Activated naive CD4-positive, alpha-beta T cell treated with Interleukin-2 at 50 U/mL for 16 hours (primary cell): Measurements from ENCODE around the gene HSP90AA1.

Experiments
- DNase-seq: peaks from one replicate; pipeline ENCODE4 v3.0.0-alpha.2; 2020

The HSP90AA1 gene

DNA sequence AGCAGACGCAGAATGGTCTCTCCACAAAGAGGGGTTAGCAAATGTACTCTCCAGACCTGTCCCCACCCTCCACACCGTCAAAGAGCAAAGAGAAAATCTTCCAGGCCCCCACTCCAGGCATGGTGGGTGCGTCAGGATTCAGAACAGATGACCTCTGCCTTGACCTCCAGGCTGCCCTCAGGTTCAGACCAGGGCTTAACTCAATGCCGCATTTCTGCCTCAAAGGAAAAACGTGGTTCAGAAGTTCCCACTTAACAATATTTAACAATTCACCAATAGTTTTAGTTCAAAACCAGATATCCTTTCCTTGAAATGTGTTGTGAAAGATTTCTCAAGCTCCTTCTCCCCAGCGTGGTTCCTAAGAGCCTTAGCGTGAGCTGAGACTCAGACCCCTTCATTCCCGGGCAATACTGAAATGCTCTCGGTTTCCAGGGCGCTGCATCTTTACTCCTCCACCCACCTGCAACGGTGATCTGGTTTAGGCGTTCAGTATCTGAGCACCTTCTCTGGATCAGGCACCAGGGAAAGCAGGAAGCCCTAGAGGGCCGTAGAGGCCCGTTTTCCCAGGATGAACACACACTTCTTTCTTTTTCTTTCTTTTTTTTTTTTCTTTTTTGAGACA lies 22.9 kb downstream of the HSP90AA1 start:
- no peak for DNase-seq

DNA sequence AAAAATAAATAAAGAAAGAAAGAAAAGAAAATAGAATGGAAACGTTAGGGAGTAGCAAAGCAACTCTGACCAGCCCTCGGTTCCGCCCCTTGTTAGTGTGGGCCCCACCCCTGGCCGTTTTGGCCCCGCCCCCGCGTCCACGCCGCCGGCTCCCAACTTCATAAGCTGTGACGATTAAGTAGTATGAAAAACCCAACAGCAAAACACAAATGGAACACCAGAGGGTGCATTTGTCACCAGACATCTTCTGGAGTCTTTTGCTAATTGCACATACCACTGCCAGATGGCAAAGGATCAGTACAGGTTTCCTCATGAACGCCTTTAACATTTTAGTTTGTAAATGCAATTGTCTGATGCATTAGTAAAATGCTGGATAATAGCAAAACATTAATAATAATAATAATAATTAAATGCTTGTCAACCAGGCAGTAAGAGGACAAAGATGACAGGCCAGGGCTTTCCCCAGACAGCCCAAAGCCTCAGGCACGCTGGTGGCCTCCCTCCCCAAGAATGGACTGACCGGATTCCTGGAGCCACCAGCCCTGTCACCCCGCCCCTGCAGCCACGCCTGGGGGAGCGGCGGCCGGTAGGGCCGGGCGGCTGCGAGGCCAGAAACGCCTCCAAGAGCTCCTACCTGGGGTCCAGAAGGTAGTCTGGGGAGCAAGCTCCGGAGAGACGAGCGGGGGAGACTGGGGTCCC lies 23.6 kb downstream of the HSP90AA1 start:
- peak; percentile 71 for DNase-seq

DNA sequence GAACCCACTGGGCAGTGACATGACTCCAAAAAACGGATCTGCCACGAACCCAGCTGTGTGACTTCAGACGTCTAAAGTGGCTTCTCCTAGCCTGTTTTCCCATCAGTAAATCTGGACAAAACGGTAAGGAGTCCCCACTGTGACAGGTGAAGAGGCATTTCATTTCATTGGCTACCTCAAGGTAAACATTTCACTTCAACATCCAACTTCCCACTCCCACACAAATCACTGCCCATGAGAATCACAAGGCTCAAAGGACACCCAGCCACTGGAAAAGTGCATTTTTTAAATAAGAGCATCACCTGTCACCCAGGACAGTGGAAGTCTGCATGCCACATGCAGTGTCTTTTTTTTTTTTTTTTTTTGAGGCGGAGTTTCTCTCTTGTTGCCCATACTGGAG lies 27.9 kb downstream of the HSP90AA1 start:
- no peak for DNase-seq

DNA sequence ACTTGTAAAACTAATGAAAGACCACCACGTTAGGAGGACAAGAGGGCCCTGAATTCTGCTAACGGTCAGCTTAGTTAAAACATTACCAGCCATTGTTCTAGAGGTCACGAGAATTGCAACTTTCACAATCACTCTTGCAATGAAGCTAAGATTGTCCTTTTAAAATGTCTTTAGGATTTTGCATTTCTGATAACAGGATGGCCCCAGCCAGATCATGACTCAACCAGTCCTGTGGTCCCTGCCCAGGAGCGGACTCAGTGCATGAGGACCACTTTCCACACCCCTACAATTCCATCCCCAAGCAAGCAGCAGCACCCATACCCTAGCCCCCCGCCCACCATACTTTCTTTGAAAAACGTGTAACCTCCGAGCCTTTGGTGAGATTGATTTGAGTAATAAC lies 28.7 kb downstream of the HSP90AA1 start:
- no peak for DNase-seq

DNA sequence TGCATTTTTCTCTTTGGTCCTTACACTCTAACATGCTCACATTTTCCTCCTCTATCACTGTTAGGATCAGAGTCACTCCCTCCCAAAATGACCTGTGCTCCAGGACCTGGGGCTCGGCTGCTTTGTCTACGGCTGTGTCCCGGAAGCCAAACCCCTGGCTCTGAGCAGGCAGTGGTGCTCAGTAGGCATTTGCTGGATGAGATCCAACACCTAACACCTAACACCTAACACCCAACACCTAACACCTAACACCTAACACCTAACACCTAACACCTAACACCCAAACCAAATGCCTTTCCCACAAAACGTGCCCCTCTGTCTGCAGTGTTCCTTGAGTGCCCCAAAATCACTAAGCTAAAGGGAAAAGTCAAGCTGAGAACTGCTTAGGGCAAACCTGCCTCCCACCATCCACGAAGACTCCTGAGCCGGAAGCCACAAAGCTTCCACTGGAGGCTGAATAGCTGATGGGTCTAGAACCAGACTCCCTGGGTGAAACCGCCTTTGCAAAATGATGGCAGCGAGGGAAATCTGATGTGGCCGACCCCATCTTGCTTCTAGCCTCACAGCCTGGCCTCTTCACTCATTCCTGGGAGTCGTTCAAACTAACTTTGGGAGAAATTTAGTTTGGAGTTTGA lies 29.2 kb downstream of the HSP90AA1 start:
- DNase-seq: no peak

DNA sequence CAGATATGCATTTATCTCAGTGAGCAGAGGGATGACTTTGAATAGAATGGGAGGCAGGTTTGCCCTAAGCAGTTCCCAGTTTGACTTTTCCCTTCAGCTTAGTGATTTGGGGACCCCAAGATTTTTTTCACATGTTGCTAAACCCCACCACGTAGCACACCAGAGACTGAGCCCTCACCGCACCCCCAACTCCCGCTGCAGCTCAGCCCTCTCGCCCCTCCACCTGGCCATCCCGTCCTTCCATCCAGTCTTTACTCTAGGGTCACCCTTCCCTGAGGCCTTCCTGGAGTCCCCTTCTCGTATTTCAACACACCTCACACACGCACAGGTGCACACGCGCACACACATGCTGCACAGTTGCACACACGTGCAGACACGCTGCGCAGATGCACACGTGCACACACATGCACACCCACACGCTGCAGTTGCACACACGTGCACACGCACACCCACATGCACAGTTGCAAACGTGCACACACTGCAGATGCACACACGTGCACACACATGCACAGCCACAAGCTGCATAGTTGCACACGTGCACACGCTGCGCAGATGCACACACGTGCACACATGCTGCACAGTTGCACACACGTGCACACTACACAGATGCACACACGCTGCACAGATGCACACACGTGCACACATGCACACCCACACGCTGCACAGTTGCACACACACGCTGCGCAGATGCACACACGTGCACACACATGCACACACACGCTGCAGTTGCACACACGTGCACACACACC lies 30.0 kb downstream of the HSP90AA1 start:
- DNase-seq: no peak

DNA sequence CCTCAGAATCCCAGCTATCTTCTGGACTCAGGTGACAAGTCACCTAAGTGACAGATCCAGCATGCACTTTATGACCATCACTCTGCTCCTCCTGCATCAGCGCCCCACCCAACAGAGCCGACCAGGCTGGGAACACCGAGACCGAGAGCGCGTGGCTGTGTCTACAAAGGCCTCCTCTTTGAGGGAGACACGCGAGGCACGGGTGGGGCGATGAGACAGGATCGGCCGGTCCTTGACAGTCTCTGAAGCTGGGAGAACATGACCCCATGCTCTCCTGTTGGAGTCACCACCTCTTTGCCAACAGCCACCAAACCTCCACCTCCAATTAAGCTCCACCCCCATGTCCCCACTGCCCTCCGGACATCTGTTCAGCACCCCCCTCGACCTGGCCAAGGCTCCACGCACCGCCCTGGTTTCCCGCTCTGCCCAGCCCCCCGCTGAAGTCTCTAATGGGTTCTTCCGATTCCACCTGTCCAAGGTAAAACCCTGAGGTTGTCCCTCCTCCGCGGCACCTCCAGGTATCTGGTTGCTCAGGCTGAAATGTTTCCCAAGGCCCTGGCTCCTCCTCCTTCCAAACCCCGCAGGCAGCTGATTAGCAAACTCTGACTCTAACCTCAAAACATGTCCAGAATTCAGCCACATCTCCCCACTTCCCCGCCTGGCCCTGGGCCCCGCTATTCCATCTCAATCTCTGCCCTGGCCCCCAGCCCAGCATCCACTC lies 31.5 kb downstream of the HSP90AA1 start:
- no peak for DNase-seq

DNA sequence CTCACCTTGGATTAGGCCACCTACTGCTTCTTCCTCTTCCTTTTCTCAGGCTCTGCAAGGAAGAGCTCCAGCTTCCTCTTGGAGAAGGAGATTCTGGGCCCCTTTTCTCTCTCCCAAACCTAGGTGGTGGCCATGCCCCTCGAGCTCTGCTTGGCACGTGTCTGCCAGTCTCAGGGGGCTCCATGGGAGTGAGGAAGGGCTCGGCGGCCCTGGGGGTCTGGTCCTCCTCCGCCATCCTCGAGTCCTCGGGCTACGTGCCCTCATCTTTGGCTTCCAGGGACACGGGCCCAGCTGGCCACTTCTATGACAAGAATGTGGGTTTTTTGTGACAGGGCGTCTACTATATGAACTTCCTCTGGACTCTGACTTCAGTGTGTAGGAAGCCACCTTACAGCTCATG lies 34.3 kb downstream of the HSP90AA1 start:
- DNase-seq: no peak

DNA sequence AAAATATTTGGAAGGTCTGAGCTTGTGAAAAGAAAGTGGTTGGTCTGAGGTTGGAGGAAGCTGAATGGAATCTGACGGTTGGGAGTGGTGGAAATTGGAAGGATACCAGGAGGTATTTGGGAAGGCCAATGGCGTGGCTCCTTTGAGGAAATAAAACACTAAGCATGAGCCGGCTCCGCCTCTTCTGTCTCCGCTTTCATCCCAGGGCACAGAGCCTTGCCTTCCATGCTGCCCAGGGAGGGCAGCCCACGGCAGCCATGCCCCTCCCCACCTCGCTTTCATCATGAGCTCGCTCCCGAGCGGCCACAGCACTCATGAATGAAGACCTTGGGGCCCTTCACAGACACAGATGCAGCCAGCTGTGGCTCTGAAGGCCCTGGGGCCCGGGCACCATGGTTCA lies 36.2 kb downstream of the HSP90AA1 start:
- DNase-seq: no peak

DNA sequence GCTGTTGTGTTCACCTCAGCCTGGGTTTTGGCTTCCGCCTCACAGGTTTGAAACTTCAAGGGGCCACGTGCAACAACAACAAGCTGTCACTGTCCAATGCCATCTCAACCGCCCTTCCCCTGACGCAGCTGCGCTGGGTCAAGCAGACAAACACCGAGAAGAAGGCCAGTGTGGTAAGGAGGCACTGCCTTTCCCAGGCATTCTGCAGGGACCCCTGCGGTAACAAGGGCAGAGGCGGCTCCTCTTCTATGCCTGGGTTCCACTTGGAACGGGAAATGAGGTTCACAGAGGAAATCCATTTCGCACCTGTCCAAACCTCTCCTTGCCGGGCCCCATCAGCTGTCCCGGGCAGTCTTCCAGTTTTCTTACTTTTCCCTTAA lies 36.8 kb downstream of the HSP90AA1 start:
- no peak for DNase-seq

DNA sequence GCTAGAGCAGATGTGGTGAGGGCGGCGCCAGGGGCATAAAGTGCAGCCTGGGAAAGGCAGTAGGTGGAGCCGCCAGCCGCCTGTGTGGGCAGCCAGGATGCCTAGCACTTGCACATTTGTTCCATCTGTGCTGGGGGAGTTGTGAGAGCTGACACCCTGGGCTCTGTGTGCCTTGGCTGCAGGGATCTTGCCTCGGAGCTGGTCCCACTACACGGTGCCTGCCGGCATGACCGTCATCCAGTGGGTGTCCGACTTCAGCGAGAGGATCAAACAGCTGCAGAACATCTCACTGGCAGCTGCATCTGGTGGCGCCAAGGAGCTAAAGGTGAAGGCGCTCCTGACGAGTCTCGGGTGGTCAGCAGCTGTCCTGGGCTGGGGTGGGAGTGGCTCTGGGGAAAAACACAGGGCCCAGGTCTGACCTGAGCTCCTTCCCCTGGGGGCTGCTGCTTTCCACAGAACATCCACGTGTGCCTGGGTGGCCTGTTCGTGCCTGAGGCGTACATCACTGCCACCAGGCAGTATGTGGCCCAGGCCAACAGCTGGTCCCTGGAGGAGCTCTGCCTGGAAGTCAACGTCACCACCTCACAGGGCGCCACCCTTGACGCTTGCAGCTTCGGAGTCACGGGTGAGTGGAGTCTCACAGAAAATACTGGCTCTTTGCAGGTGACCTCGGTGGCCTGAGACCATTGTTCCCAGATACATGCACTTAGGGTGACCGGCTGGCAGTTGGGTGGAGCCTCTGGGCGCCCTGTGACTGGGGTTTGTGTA lies 37.4 kb downstream of the HSP90AA1 start:
- DNase-seq: no peak

DNA sequence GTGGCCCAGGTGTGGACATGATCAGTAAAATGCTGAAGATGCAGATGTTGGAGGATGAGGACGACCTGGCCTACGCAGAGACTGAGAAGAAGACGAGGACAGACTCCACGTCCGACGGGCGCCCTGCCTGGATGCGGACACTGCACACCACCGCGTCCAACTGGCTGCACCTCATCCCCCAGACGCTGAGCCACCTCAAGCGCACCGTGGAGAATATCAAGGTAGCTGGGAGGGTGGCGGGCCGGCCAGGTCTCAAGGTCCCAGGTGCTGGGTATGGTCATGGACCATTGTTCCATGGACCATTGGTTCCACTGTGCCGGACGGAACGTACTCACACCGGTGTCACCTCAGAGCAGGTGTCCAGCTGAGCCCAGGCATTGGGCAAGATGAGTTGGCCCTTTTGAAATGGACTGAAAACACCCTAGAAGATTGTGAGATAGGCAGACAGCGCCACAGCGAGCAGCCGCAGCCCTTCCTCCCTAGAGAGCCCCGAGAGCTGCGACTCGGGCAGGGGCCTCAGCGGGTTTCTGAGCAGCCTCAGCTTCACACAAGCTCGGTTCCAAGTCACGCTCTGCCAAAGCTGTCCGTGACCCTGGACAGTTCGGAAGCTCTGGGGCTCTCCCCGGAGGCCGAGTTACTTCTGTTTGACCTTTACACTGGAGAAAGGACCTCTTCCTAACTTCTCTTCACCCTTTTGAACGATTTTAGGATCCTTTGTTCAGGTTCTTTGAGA lies 38.9 kb downstream of the HSP90AA1 start:
- no peak for DNase-seq

DNA sequence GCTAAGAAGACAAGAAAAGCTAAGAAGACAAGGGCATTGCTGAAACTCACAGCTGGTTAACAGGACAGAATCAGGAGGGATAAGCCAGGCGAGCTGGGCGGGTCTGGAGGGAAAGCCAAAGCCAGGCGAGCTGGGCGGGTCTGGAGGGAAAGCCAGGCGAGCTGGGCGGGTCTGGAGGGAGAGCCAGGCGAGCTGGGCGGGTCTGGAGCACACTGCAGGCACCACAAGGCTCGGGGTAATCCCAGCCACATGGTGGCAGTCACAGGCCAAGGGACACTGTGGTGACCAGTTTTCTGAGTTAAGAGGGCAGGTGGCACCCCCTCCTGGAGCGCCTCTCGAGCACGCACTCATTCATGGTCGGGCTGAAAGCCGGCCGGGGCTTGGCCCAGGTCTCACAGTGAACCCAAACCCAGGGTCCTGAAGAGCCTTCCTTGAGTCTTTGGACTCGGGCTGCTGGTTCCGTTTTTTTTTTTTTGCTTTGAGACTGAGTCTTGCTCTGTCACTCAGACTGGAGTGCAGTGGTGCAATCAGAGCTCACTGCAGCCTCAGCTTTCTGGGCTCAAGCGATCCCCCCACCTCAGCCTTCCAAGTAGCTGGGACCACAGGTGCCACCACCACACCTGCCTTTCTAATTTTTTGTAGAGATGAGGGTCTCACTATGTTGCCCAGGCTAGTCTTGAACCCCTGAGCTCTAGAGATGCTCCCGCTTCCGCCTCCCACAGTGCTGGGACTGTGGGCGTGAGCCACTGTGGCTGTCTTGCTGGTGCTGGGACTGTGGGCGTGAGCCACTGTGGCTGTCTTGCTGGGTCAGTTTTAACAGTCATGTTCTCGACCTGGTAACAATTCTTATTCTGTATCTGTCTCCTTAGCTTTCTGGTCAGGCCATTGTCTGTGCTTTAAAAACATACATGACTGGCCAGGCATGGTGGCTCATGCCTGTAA lies 40.2 kb downstream of the HSP90AA1 start:
- peak; percentile 7 for DNase-seq

DNA sequence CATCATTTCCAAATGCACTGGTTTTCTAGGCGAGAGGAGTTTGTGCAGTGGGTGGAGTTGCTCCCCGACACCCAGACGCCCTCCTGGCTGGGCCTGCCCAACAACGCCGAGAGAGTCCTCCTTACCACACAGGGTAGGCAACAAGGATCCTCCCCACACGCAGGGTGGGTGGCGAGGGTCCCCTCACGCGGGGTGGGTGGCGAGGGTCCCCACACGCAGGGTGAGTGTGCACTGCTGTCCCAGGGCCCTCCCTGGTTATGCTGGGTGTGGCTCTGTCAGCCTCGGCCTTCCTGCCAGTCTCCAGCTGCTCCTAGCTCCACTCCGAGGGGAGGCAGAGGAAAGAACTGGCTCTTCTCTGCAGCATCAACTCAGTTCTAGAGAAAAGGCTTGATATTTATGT lies 42.3 kb downstream of the HSP90AA1 start:
- DNase-seq: no peak

DNA sequence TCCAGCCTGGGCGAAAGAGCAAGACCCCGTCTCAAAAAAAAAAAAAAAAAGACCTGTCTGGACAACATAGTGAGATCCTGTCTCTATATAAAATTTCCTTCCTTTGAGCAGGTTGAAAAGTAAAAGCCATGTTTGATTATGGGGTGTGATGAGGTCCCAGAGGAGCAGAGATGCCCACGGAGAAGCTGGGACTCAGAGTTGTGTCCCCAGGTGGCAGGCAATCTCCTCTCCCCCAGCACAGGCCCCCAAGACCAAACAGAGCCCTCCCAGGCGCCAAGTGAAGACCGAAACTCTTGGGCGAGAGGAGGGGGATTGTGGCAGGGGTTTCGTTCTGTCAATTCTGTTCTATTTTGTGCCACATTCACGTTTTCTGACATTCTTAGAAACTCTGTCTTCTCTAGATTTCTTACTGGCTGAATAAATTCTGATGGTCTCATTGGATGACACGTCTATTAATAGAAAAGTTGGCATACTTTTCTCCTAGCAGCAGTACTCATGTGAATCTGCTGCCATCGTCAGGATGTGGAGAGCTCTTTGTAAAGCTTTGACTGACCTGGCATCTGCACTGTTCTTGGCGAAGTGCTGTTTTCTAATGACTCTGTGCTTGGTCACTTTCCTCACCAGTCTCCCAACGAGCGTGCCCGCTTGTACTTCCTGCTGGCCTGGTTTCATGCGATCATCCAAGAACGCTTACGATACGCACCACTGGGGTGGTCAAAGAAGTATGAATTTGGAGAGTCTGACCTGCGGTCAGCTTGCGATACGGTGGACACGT lies 43.4 kb downstream of the HSP90AA1 start:
- no peak for DNase-seq

DNA sequence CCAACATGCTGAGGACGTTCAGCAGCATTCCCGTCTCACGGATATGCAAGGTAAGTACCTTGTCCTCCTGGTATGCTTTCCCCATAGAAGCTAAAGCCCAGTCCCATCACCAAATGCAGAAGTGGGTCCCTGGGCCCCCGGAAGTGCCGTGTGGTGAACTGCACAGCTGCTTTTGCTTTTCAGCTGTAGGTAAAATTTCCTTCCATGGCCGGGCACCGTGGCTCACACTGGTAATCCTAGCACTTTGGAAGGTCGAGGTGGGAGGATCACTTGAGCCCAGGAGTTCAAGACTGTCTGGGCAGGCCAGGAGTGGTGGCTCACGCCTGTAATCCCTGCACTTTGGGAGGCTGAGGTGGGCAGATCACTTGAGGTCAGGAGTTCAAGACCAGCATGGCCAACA lies 44.1 kb downstream of the HSP90AA1 start:
- no peak for DNase-seq

DNA sequence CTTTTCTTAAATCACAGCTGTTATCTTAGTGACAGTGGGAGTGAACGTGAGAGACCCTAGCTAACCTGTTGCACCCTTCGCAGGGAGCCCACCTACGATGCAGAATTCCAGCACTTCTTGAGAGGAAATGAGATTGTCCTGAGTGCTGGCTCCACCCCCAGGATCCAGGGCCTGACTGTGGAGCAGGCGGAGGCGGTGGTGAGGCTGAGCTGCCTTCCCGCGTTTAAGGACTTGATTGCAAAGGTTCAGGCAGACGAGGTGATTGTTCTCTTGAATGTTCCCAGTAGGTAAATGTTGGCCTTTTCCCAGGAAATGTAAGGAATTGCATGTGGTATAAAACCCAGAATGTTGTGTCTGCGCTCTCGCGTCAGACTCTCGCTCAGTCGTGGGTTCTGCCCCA lies 46.7 kb downstream of the HSP90AA1 start:
- no peak for DNase-seq

DNA sequence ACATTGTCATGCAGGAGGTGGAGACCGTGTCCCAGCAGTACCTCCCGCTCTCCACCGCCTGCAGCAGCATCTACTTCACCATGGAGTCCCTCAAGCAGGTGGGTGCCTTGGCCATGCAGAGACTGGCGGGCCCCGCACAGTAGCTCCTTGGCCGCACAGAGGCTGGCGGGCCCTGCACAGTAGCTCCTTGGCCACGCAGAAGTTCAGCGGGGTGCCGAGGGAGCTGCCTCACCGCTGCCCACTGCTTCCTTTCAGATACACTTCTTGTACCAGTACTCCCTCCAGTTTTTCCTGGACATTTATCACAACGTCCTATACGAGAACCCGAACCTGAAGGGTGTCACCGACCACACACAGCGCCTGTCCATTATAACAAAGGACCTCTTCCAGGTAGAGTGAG lies 47.7 kb downstream of the HSP90AA1 start:
- DNase-seq: no peak

DNA sequence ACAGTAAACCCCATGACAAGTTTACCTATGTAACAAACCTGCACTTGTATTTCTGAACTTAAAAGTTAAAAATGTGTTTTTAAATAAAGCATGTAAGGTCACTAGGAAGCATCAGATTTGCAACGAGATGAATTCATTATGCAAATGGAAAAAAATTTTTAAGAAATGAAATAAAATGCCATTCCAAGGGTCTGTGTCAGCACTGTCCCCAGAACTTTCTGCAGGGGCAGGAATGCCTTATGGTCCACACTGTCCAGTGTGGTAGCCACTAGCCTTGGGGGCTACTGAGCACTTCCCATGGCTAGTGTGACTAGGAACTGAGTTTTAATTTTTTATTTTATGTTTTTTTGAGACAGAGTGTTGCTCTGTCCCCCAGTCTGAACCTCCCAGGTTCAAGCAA lies 49.2 kb downstream of the HSP90AA1 start:
- no peak for DNase-seq

DNA sequence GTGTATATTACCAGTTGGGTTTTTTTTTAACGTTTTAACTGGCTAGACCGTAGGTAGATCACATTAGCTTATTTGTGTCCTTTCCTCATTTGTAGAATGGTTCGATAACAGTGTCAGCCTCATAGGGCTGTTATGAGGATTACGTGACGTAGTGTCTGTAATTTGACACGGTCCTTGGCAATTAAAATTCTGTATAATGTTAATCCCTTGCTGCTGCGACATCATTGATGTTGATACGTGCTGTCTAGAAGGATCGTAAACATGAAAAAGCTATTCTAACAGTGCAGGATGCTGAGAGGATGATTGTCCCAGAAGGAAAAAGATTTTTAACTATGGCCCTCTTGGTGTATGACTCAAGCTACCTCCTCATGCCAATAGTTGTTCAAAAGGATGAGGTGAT lies 50.9 kb downstream of the HSP90AA1 start:
- DNase-seq: no peak
